ENCODE measurements around the gene MBD2. TPM values are rescaled to one million over a fixed set of nuclear protein-coding genes. Genes with fewer than 3 reads are reported as not detected.

MBD2 gene, protein sequence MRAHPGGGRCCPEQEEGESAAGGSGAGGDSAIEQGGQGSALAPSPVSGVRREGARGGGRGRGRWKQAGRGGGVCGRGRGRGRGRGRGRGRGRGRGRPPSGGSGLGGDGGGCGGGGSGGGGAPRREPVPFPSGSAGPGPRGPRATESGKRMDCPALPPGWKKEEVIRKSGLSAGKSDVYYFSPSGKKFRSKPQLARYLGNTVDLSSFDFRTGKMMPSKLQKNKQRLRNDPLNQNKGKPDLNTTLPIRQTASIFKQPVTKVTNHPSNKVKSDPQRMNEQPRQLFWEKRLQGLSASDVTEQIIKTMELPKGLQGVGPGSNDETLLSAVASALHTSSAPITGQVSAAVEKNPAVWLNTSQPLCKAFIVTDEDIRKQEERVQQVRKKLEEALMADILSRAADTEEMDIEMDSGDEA
- total RNA-seq (10 to 100 TPM; 59.1 to 66.9 TPM), polyA plus RNA-seq (ENCODE audit: insufficient read depth, low read depth, low replicate concordance) (106 TPM)
- long read RNA-seq, donor 1, full-length matches to known transcripts = 23 of 23 reads
- long read RNA-seq, donor 1, partial matches to known transcripts = 0 of 23 reads
- long read RNA-seq, donor 1, other reads (novel, unspliced or antisense) = 0 of 23 reads
- long read RNA-seq, donor 2, full-length matches to known transcripts = 25 of 32 reads
- long read RNA-seq, donor 2, partial matches to known transcripts = 7 of 32 reads
- long read RNA-seq, donor 2, other reads (novel, unspliced or antisense) = 0 of 32 reads

DNA sequence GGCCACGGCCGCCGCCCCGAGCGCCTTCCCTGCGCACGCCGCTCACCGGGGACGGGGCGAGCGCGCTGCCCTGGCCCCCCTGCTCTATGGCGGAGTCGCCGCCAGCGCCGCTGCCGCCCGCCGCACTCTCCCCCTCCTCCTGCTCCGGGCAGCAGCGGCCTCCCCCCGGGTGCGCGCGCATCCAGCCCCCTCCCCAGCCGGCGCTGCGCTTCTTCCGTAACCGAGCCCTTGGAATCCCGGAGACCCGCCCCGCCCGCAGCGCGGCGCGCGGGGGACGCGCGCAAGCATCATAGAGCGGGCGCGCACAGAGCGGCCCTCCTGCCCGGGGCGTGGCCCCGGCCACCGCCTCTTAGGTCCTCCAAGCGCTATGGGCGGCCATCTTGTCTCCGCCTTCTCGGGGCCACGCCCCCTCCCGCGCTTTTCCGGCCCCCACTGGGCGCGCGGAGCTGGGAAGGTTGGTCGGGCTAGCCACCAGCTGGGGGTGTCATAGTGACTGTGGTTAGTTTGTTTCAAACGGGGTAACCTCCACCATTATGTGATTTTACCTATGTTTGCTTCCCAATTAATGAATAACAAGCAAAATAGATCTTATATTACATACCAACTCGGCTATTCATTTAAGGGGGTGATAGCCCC, at the start of gene MBD2:
TSS of gene MBD2 (minus strand) at position 291 of the 636 bp plus-strand sequence. CDS start at position 181, 110 bp downstream.
- 0% methylated on average over 5 to 28 of the region's 66 CpGs for WGBS, 2 donors
- Histone ChIP-seq H3K27me3 (no peaks in the 10 kb centered on the region), H3K27ac (peak within 1 kb of the TSS; percentile 88 to 91), H3K4me3 (peak within 1 kb of the TSS; percentile 72 to 78), H3K9me3 (no peaks in the 10 kb centered on the region), H3K36me3 (ENCODE audit: low read depth, missing control alignments) (no peaks in the 10 kb centered on the region), H3K4me1 (peaks cover 19% of the 10 kb centered on the region)
- intact Hi-C loops (cut with DNase I; ENCODE audit: low total_unique reads) = no loop called here
- TF ChIP-seq, protein P1, sequence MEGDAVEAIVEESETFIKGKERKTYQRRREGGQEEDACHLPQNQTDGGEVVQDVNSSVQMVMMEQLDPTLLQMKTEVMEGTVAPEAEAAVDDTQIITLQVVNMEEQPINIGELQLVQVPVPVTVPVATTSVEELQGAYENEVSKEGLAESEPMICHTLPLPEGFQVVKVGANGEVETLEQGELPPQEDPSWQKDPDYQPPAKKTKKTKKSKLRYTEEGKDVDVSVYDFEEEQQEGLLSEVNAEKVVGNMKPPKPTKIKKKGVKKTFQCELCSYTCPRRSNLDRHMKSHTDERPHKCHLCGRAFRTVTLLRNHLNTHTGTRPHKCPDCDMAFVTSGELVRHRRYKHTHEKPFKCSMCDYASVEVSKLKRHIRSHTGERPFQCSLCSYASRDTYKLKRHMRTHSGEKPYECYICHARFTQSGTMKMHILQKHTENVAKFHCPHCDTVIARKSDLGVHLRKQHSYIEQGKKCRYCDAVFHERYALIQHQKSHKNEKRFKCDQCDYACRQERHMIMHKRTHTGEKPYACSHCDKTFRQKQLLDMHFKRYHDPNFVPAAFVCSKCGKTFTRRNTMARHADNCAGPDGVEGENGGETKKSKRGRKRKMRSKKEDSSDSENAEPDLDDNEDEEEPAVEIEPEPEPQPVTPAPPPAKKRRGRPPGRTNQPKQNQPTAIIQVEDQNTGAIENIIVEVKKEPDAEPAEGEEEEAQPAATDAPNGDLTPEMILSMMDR (IDR thresholded peaks at IDR 0.05) = peak in 2 of 3 experiments; percentile 4 to 15
- no peak for TF ChIP-seq POLR2A (IDR thresholded peaks at IDR 0.05)
- DNase-seq = peak; percentile 97

DNA sequence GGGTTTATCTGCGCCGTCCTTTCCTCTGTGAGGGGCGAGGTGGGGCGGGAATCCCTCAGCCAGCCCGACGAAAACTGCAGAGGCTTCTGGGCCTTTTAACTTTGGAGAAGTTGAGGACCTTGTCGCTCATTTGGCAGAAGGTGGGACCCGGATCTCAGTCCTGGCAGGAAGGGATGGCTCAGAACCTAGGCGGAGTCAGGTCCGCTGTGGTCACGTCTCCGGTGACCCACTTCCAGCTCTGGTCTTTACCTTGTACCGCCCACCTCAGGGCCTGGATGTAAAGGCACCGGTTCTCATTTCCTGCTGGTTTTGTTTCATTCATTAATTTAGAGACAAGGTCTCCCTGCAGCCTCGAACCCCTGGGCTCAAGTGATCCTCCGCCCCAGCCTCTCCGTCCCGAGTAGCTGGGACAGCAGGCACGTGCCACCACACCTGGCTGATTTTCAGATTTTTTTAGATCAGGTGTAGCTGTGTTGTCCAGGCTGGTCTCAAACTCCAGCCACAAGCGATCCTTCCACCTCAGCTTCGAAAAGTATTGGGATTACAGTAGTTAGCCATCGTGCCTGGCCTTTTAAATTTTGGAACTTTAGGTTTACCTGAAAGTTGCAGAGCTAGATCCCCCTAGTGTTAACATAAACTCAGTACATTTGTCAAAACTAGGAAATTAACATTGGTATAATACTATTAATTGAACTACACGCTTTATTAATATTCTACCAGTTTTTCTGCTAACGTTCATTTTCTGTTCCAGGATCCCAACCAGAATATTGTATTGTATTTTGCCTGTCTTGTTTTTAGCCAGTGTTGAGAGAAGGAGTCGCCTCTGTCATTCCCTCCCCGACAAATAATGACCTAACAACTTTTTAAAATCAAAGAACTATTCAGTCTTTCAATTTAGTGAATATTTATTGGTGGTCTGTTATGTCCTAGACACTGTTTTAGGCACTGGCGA, 45.7 kb upstream of the MBD2 start:
- WGBS, 2 donors = 7 to 10% methylated on average over 19 to 27 of the region's 27 CpGs
- peak; percentile 66 for DNase-seq

DNA sequence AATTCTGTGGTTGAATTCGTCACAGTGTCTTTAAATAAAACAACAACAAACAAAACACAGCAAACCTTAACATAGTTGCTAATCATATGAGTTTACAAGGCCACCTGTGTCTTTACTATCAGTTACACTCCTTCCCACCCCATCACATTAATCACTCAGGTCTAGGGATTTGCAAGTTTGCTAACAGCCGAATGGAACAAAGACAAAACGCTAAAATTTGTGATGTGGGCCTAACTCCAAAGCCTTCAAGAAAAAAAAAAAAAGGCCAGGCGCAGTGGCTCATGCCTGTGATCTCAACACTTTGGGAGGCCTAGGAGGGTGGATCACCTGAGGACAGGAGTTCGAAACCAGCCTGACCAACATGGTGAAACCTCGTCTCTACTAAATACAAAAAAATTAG, 44.3 kb upstream of the MBD2 start:
- Histone ChIP-seq H3K36me3 (ENCODE audit: low read depth, missing control alignments) (no peaks in the 10 kb centered on the region), H3K9me3 (no peaks in the 10 kb centered on the region), H3K27me3 (no peaks in the 10 kb centered on the region), H3K4me3 (peak overlapping the region; percentile 81 to 92), H3K27ac (peak overlapping the region; percentile 89 to 94), H3K4me1 (peaks cover 5% of the 10 kb centered on the region)
- no peak for DNase-seq
- intact Hi-C loops (cut with DNase I; ENCODE audit: low total_unique reads) = no loop called here
- TF ChIP-seq POLR2A (IDR thresholded peaks at IDR 0.05) = no peak
- TF ChIP-seq, protein P1 (IDR thresholded peaks at IDR 0.05) = no peak
- WGBS, 2 donors = 31 to 41% methylated on average over 6 of the region's 6 CpGs

More for the DNA sequence above, 45.7 kb upstream of the MBD2 start:
- Histone ChIP-seq H3K36me3 (ENCODE audit: low read depth, missing control alignments) (no peaks in the 10 kb centered on the region), H3K27ac (peak overlapping the region; percentile 89 to 94), H3K4me1 (peaks cover 5% of the 10 kb centered on the region), H3K4me3 (peak overlapping the region; percentile 81 to 92), H3K27me3 (no peaks in the 10 kb centered on the region), H3K9me3 (no peaks in the 10 kb centered on the region)
- TF ChIP-seq, protein P1 (IDR thresholded peaks at IDR 0.05) = peak; percentile 52 to 56 (median 52)
- no peak for TF ChIP-seq POLR2A (IDR thresholded peaks at IDR 0.05)
- intact Hi-C loops (cut with DNase I; ENCODE audit: low total_unique reads) = no loop called here

DNA sequence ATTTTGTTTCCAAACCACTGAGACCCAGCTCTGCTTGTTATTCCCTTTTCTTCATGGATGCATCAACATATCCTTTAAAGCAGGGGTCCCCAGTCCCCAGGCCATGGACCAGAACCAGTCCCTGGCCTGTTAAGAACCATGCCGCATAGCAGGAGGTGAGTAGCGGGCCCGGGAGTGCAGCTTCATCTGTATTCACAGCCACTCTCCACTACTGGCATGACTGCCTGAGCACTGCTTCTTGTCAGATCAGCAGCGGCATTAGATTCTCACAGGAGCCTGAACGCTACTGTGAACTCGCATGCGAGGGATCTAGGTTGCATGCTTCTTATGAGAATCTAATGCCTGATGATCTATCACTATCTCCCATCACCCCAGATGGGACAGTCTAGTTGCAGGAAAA, 43.2 kb upstream of the MBD2 start:
- Histone ChIP-seq H3K36me3 (ENCODE audit: low read depth, missing control alignments) (no peaks in the 10 kb centered on the region), H3K9me3 (no peaks in the 10 kb centered on the region), H3K27me3 (no peaks in the 10 kb centered on the region), H3K27ac (no peak overlapping the region), H3K4me3 (no peak overlapping the region), H3K4me1 (peaks cover 5% of the 10 kb centered on the region)
- WGBS, 2 donors = 83 to 84% methylated on average over 6 to 7 of the region's 7 CpGs
- intact Hi-C loops (cut with DNase I; ENCODE audit: low total_unique reads) = no loop called here
- TF ChIP-seq, protein P1 (IDR thresholded peaks at IDR 0.05) = no peak
- TF ChIP-seq POLR2A (IDR thresholded peaks at IDR 0.05) = no peak
- DNase-seq = no peak
